Panc1 (cell line): ENCODE results near the gene MLLT10. TPM values are rescaled to one million over a fixed set of nuclear protein-coding genes. Genes with fewer than 3 reads are reported as not detected.

Experiments
- ATAC-seq: fragments of 200-7000 bp; cut with Tn5 transposase; 2 replicates; pipeline ENCODE4 v1.9.1; 2020; ENCODE audit warnings: mild to moderate bottlenecking, moderate library complexity
- BruUV-seq: library from RNA; stranded (reverse); fragments of 400-500 nt; replicated peaks from 2 replicates; lab custom pipeline; 2021; lab: Mats Ljungman, UMichigan
- CTCF ChIA-PET: fragments of 300-600 bp; sonication (Branson Sonifier 250); formaldehyde crosslinking; loops from one replicate; lab custom pipeline; 2022; ENCODE audit warnings: antibody characterized with exemption; lab: Charles Lee
- POLR2A ChIA-PET: fragments of 300-600 bp; sonication (Branson Sonifier 250); formaldehyde crosslinking; loops from one replicate; lab custom pipeline; 2022; ENCODE audit warnings: antibody characterized with exemption; lab: Charles Lee
- DNase-seq: peaks from one replicate; pipeline ENCODE4 v3.0.0-alpha.2; 2010; ENCODE audit warnings: low read depth, low spot score
- H3K27ac ChIP-seq: 2 replicates; pipeline ENCODE4 v1.5.1; 2011; ENCODE audit warnings: mild to moderate bottlenecking, low read length, inconsistent platforms
- H3K27me3 ChIP-seq: fragments of 200-500 bp; sonication (Bioruptor generic); 2 replicates; pipeline ENCODE4 v1.6.0; 2014; ENCODE audit warnings: low read length, inconsistent platforms; ENCODE audit not compliant: control insufficient read depth, insufficient read depth
- H3K36me3 ChIP-seq: fragments of 200-500 bp; sonication (Bioruptor generic); 2 replicates; pipeline ENCODE4 v1.5.1; 2014; ENCODE audit warnings: inconsistent platforms, mild to moderate bottlenecking, low read length, moderate library complexity; ENCODE audit not compliant: control insufficient read depth, insufficient read depth
- H3K4me1 ChIP-seq: 2 replicates; pipeline ENCODE4 v1.5.1; 2011; ENCODE audit warnings: inconsistent platforms, mild to moderate bottlenecking, low read length, moderate library complexity; ENCODE audit not compliant: control insufficient read depth, insufficient read depth
- H3K4me3 ChIP-seq, 2 experiments: 2 replicates each; pipeline ENCODE4 v1.5.1; 2011 to 2012; ENCODE audit warnings: low read depth in 2 of 2, low read length in 2 of 2, mild to moderate bottlenecking in 2 of 2, inconsistent platforms in 1 of 2, moderate library complexity in 1 of 2
- H3K9me3 ChIP-seq: fragments of 200-500 bp; sonication (Bioruptor generic); 2 replicates; pipeline ENCODE4 v1.5.1; 2014; ENCODE audit warnings: low read depth, mild to moderate bottlenecking, inconsistent platforms, low read length, moderate library complexity; ENCODE audit not compliant: control insufficient read depth, insufficient read depth
- POLR2AphosphoS5 ChIP-seq: IDR thresholded peaks from 2 replicates; pipeline ENCODE4 v1.6.1; 2012; ENCODE audit warnings: mild to moderate bottlenecking, low read depth, low read length, moderate library complexity
- REST ChIP-seq, 2 experiments: IDR thresholded peaks; 2 replicates each; pipeline ENCODE4 v1.6.1; 2011 to 2012; ENCODE audit warnings: low read depth in 2 of 2, control low read depth in 1 of 2, low read length in 1 of 2, mild to moderate bottlenecking in 1 of 2, moderate library complexity in 1 of 2; ENCODE audit not compliant: insufficient read depth in 1 of 2
- SIN3A ChIP-seq: IDR thresholded peaks from 2 replicates; pipeline ENCODE4 v1.6.1; 2012; ENCODE audit warnings: low read depth, mild to moderate bottlenecking, low read length, moderate library complexity, borderline replicate concordance; ENCODE audit not compliant: insufficient read depth
- TCF7L2 ChIP-seq: IDR thresholded peaks from 2 replicates; pipeline ENCODE4 v1.6.1; 2011; ENCODE audit warnings: mild to moderate bottlenecking, low read depth, low read length, inconsistent platforms
- in situ Hi-C: cut with HindIII; loops from 2 replicates; pipeline ENCODE4 v1.10.0; 2016; ENCODE audit warnings: low sequenced_read_pairs, low pct_unique_long_range_greater_than_20kb
- intact Hi-C: fragments of 100-400 bp; cut with micrococcal nuclease; formaldehyde crosslinking; loops from one replicate; pipeline ENCODE4 v1.10.0; 2022; ENCODE audit not compliant: unreplicated experiment
- total RNA-seq: library from RNA; stranded (reverse); gene quantifications from one replicate; pipeline ENCODE4 v1.2.1, GENCODE V29; 2021; ENCODE audit not compliant: unreplicated experiment
- TF ChIP-seq, protein P1 (sequence below): fragments of 450-650 bp; IDR thresholded peaks from 2 replicates; pipeline ENCODE4 v1.5.1; 2017; ENCODE audit warnings: mild to moderate bottlenecking

Gene MLLT10
- total RNA-seq, 1 experiment from 2014 or later, result 33.4 TPM

GRCh38 chr10:21688009-21688332, 153.9 kb downstream of the MLLT10 start:
- no peak overlapping the region for H3K27ac ChIP-seq
- no peak for ATAC-seq

GRCh38 chr10:21688870-21689269, 154.8 kb downstream of the MLLT10 start:
- Histone ChIP-seq H3K9me3 (no peaks in the 10 kb centered on the region), H3K4me1 (no peaks in the 10 kb centered on the region; the same call in 1 of the 2 replicates), H3K27me3 (no peaks in the 10 kb centered on the region), H3K36me3 (peaks cover 2% of the 10 kb centered on the region; the same call in 1 of the 2 replicates), H3K27ac (no peak overlapping the region), H3K4me3 (no peak overlapping the region)
- POLR2A ChIA-PET, result no interaction called here
- no peak for TF ChIP-seq SIN3A
- no peak for TF ChIP-seq REST (IDR thresholded peaks at IDR 0.05; ENCODE audit: insufficient read depth in 1 of 2, low read depth in 2 of 2, low read length in 1 of 2)
- TF ChIP-seq, protein P1, sequence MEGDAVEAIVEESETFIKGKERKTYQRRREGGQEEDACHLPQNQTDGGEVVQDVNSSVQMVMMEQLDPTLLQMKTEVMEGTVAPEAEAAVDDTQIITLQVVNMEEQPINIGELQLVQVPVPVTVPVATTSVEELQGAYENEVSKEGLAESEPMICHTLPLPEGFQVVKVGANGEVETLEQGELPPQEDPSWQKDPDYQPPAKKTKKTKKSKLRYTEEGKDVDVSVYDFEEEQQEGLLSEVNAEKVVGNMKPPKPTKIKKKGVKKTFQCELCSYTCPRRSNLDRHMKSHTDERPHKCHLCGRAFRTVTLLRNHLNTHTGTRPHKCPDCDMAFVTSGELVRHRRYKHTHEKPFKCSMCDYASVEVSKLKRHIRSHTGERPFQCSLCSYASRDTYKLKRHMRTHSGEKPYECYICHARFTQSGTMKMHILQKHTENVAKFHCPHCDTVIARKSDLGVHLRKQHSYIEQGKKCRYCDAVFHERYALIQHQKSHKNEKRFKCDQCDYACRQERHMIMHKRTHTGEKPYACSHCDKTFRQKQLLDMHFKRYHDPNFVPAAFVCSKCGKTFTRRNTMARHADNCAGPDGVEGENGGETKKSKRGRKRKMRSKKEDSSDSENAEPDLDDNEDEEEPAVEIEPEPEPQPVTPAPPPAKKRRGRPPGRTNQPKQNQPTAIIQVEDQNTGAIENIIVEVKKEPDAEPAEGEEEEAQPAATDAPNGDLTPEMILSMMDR, result no peak
- TF ChIP-seq TCF7L2, result no peak
- no peak for TF ChIP-seq POLR2AphosphoS5
- intact Hi-C loops (no loop called here), in situ Hi-C loops (no loop called here)
- CTCF ChIA-PET, result interaction anchor here (0.6 kb wide), 1 partner anchor 11 kb away, joined by 6 read pairs; no protein-coding TSS in a partner anchor
- no peak for ATAC-seq
- no TSS peak for BruUV-seq
- no peak for DNase-seq

More at GRCh38 chr10:21688009-21688332, 153.9 kb downstream of the MLLT10 start:
- ChIA-PET POLR2A (no interaction called here), CTCF (no interaction called here)
- Histone ChIP-seq H3K4me3 (no peak overlapping the region), H3K4me1 (no peaks in the 10 kb centered on the region; the same call in 1 of the 2 replicates), H3K27me3 (no peaks in the 10 kb centered on the region), H3K9me3 (no peaks in the 10 kb centered on the region), H3K36me3 (peaks cover 2% of the 10 kb centered on the region; the same call in 1 of the 2 replicates)
- BruUV-seq, result no TSS peak
- in situ Hi-C loops, result no loop called here
- TF ChIP-seq SIN3A (no peak), TCF7L2 (no peak), REST (IDR thresholded peaks at IDR 0.05; ENCODE audit: insufficient read depth in 1 of 2, low read depth in 2 of 2, low read length in 1 of 2) (no peak), POLR2AphosphoS5 (no peak)
- TF ChIP-seq, protein P1, result no peak
- intact Hi-C loops, result no loop called here
- DNase-seq, result no peak
